Ascending aorta (tissue), 2 donors: ENCODE measurements around the gene MTRR. TPM values are rescaled to one million over a fixed set of nuclear protein-coding genes. Genes with fewer than 3 reads are reported as not detected.
A peak's percentile ranks its signal among the peaks of the same experiment; 100 is the strongest.

Experiments used
- DNase-seq, 2 donors: peaks; one replicate each; pipeline ENCODE4 v3.0.0-alpha.2; 2019; ENCODE audit warnings: low spot score in 2 of 2
- H3K27ac ChIP-seq, 2 donors: fragments of 200-600 bp; sonication (generic); one replicate each; pipeline ENCODE4 v1.5.1; 2016 to 2017; ENCODE audit warnings: mild to moderate bottlenecking in 1 of 2
- H3K27me3 ChIP-seq: fragments of 200-600 bp; sonication (generic); one replicate; pipeline ENCODE4 v1.5.1; 2017
- H3K36me3 ChIP-seq, 2 donors: fragments of 200-600 bp; sonication (generic); one replicate each; pipeline ENCODE4 v1.5.1; 2016
- H3K4me1 ChIP-seq, 2 donors: fragments of 200-600 bp; sonication (generic); one replicate each; pipeline ENCODE4 v1.5.1; 2016 to 2017; ENCODE audit warnings: mild to moderate bottlenecking in 1 of 2
- H3K4me3 ChIP-seq, 2 donors: fragments of 200-600 bp; sonication (generic); one replicate each; pipeline ENCODE4 v1.5.1; 2016 to 2017; ENCODE audit warnings: mild to moderate bottlenecking in 1 of 2
- H3K9me3 ChIP-seq, 2 donors: fragments of 200-600 bp; sonication (generic); one replicate each; pipeline ENCODE4 v1.5.1; 2016
- CTCF ChIP-seq, 3 experiments: fragments of 200-600 bp in 2 of 3; fragments of 450-650 bp in 1 of 3; sonication (generic) in 2 of 3; IDR thresholded peaks; one replicate each; pipeline ENCODE4 v1.5.1; 2016 to 2019; ENCODE audit warnings: antibody characterized with exemption in 3 of 3, mild to moderate bottlenecking in 1 of 3, moderate library complexity in 1 of 3
- intact Hi-C: fragments of 100-400 bp; cut with DNase I; formaldehyde crosslinking; loops from one replicate; pipeline ENCODE4 v1.15.1; 2023
- total RNA-seq: library from RNA; depleted of rRNA; stranded (reverse); fragments of >200 nt; gene quantifications from one replicate; pipeline ENCODE4 v1.1.0, GENCODE V29; 2016

Gene MTRR
- total RNA-seq, 1 donor from 2014 or later = 15.0 TPM

GRCh38 chr5:7894439-7894838 is 25.5 kb downstream of the MTRR start:
- no peaks in the 10 kb centered on the region for H3K27me3 ChIP-seq
- no peak overlapping the region for H3K4me3 ChIP-seq
- H3K9me3 ChIP-seq = no peaks in the 10 kb centered on the region
- DNase-seq = no peak
- TF ChIP-seq CTCF (IDR thresholded peaks at IDR 0.05) = no peak
- intact Hi-C loops = no loop called here
- peaks cover 55 to 95% of the 10 kb centered on the region in 2 donors for H3K36me3 ChIP-seq
- H3K4me1 ChIP-seq = no peaks in the 10 kb centered on the region
- H3K27ac ChIP-seq = no peak overlapping the region

GRCh38 chr5:7894860-7895259 is 25.9 kb downstream of the MTRR start:
- intact Hi-C loops = no loop called here

GRCh38 chr5:7897014-7897600 is 28.2 kb downstream of the MTRR start:
- Histone ChIP-seq H3K27me3 (no peaks in the 10 kb centered on the region), H3K9me3 (no peaks in the 10 kb centered on the region), H3K36me3 (peaks cover 70 to 99% of the 10 kb centered on the region in 2 donors), H3K4me3 (no peak overlapping the region), H3K27ac (no peak overlapping the region), H3K4me1 (no peaks in the 10 kb centered on the region)
- TF ChIP-seq CTCF (IDR thresholded peaks at IDR 0.05) = peak in 1 of 3 experiments; percentile 6
- intact Hi-C loops = no loop called here
- DNase-seq = no peak

More at GRCh38 chr5:7894860-7895259, 25.9 kb downstream of the MTRR start:
- no peak overlapping the region for H3K4me3 ChIP-seq
- H3K27ac ChIP-seq = no peak overlapping the region
- no peaks in the 10 kb centered on the region for H3K4me1 ChIP-seq
- DNase-seq = no peak
- H3K9me3 ChIP-seq = no peaks in the 10 kb centered on the region
- no peaks in the 10 kb centered on the region for H3K27me3 ChIP-seq
- peaks cover 52 to 95% of the 10 kb centered on the region in 2 donors for H3K36me3 ChIP-seq
- TF ChIP-seq CTCF (IDR thresholded peaks at IDR 0.05) = no peak

GRCh38 chr5:7902201-7902600 is 33.3 kb downstream of the MTRR start:
- TF ChIP-seq CTCF (IDR thresholded peaks at IDR 0.05) = no peak
- intact Hi-C loops = loop anchor here (10.0 kb wide), 1 partner anchor 783 kb away; no protein-coding TSS in a partner anchor

GRCh38 chr5:7902666-7903625 is 34.0 kb downstream of the MTRR start:
- peaks cover 38 to 60% of the 10 kb centered on the region in 2 donors for H3K36me3 ChIP-seq
- no peaks in the 10 kb centered on the region for H3K4me1 ChIP-seq
- H3K27ac ChIP-seq = no peak overlapping the region
- intact Hi-C loops = loop anchor here (10.0 kb wide), 1 partner anchor 782 kb away; no protein-coding TSS in a partner anchor
- no peaks in the 10 kb centered on the region for H3K27me3 ChIP-seq
- TF ChIP-seq CTCF (IDR thresholded peaks at IDR 0.05) = no peak
- H3K9me3 ChIP-seq = peaks cover 0 to 2% of the 10 kb centered on the region in 2 donors
- no peak for DNase-seq
- no peak overlapping the region for H3K4me3 ChIP-seq

More at GRCh38 chr5:7902201-7902600, 33.3 kb downstream of the MTRR start:
- H3K9me3 ChIP-seq = no peaks in the 10 kb centered on the region
- DNase-seq = no peak
- peaks cover 43 to 64% of the 10 kb centered on the region in 2 donors for H3K36me3 ChIP-seq
- no peaks in the 10 kb centered on the region for H3K27me3 ChIP-seq
- no peak overlapping the region for H3K4me3 ChIP-seq
- no peaks in the 10 kb centered on the region for H3K4me1 ChIP-seq
- H3K27ac ChIP-seq = no peak overlapping the region
